Activated T-cell treated with anti-CD3 and anti-CD28 coated beads, Interleukin-2, amount 50 U/mL, for 24 hours (primary cell): Measurements from ENCODE around the gene PTPN5.
"Not testable (repeated sequence)": the region's sequence is repeated elsewhere in the genome, so short reads cannot be mapped to it uniquely, and the experiment has no call there.

Experiments used
- DNase-seq: peaks from one replicate; pipeline ENCODE4 v3.0.0-alpha.2; 2020
- H3K27ac Mint-ChIP-seq: 2 replicates; pipeline ENCODE4 v1.8.0; 2020; ENCODE audit warnings: mild to moderate bottlenecking, mixed read lengths
- H3K27me3 Mint-ChIP-seq: 2 replicates; pipeline ENCODE4 v1.8.0; 2020; ENCODE audit warnings: mixed read lengths
- H3K36me3 Mint-ChIP-seq: 2 replicates; pipeline ENCODE4 v1.8.0; 2020; ENCODE audit warnings: low read depth, mixed read lengths
- H3K4me1 Mint-ChIP-seq: 2 replicates; pipeline ENCODE4 v1.8.0; 2020; ENCODE audit warnings: low read depth, mixed read lengths
- H3K4me3 Mint-ChIP-seq: 2 replicates; pipeline ENCODE4 v1.8.0; 2020; ENCODE audit warnings: mild to moderate bottlenecking, moderate library complexity, mixed read lengths
- H3K9me3 Mint-ChIP-seq: 2 replicates; pipeline ENCODE4 v1.8.0; 2020; ENCODE audit warnings: mixed read lengths

Gene PTPN5

GRCh38 chr11:18703001-18703763, 88.4 kb downstream of the PTPN5 start:
- Mint-ChIP-seq H3K27me3 (peaks cover 8% of the 10 kb centered on the region), H3K4me3 (no peak overlapping the region), H3K27ac (no peak overlapping the region), H3K4me1 (peaks cover 30% of the 10 kb centered on the region), H3K36me3 (no peaks in the 10 kb centered on the region), H3K9me3 (no peaks in the 10 kb centered on the region)
- DNase-seq, result no peak

- H3K4me3 Mint-ChIP-seq, result no peak overlapping the region
- H3K36me3 Mint-ChIP-seq, result no peaks in the 10 kb centered on the region
- H3K9me3 Mint-ChIP-seq, result no peaks in the 10 kb centered on the region
- H3K27ac Mint-ChIP-seq, result no peak overlapping the region
- no peak for DNase-seq
- peaks cover 34% of the 10 kb centered on the region for H3K4me1 Mint-ChIP-seq
- H3K27me3 Mint-ChIP-seq, result peaks cover 8% of the 10 kb centered on the region
Measured at GRCh38 chr11:18701614-18702216, 89.9 kb downstream of the PTPN5 start.

- H3K36me3 Mint-ChIP-seq, result no peaks in the 10 kb centered on the region
- H3K27me3 Mint-ChIP-seq, result peaks cover 8% of the 10 kb centered on the region
- no peak overlapping the region for H3K4me3 Mint-ChIP-seq
- peaks cover 28% of the 10 kb centered on the region for H3K4me1 Mint-ChIP-seq
- no peak for DNase-seq
- H3K9me3 Mint-ChIP-seq, result no peaks in the 10 kb centered on the region
- no peak overlapping the region for H3K27ac Mint-ChIP-seq
Measured at GRCh38 chr11:18700872-18701271, 90.7 kb downstream of the PTPN5 start.

- H3K4me1 Mint-ChIP-seq, result peaks cover 23% of the 10 kb centered on the region
- H3K27ac Mint-ChIP-seq, result no peak overlapping the region
- peak overlapping the region; percentile 79 for H3K4me3 Mint-ChIP-seq
- no peaks in the 10 kb centered on the region for H3K9me3 Mint-ChIP-seq
- DNase-seq, result no peak
- peaks cover 7% of the 10 kb centered on the region for H3K27me3 Mint-ChIP-seq
- H3K36me3 Mint-ChIP-seq, result no peaks in the 10 kb centered on the region
Measured at GRCh38 chr11:18700375-18700774, 91.2 kb downstream of the PTPN5 start.

- Mint-ChIP-seq H3K27me3 (peaks cover 3% of the 10 kb centered on the region), H3K4me3 (peak overlapping the region; percentile 79), H3K27ac (no peak overlapping the region), H3K4me1 (peaks cover 18% of the 10 kb centered on the region), H3K9me3 (no peaks in the 10 kb centered on the region), H3K36me3 (no peaks in the 10 kb centered on the region)
- DNase-seq, result no peak
Measured at GRCh38 chr11:18699848-18700261, 91.7 kb downstream of the PTPN5 start.

GRCh38 chr11:18699269-18699596, 92.4 kb downstream of the PTPN5 start:
- H3K27me3 Mint-ChIP-seq, result peaks cover 2% of the 10 kb centered on the region
- H3K27ac Mint-ChIP-seq, result no peak overlapping the region
- H3K4me1 Mint-ChIP-seq, result peaks cover 18% of the 10 kb centered on the region
- no peaks in the 10 kb centered on the region for H3K9me3 Mint-ChIP-seq
- no peaks in the 10 kb centered on the region for H3K36me3 Mint-ChIP-seq
- H3K4me3 Mint-ChIP-seq, result peak overlapping the region; percentile 79
- DNase-seq, result no peak

- peaks cover 2% of the 10 kb centered on the region for H3K27me3 Mint-ChIP-seq
- H3K4me3 Mint-ChIP-seq, result peak within 1 kb of the TSS; percentile 79
- H3K4me1 Mint-ChIP-seq, result peaks cover 18% of the 10 kb centered on the region
- peak; percentile 93 for DNase-seq
- H3K9me3 Mint-ChIP-seq, result no peaks in the 10 kb centered on the region
- H3K27ac Mint-ChIP-seq, result peak within 1 kb of the TSS; percentile 35
- no peaks in the 10 kb centered on the region for H3K36me3 Mint-ChIP-seq
Measured at GRCh38 chr11:18698341-18699268, 93.0 kb downstream of the PTPN5 start, which contains the start of gene TMEM86A. TMEM86A (plus strand) TSS chr11:18698779; CDS start chr11:18698887, 108 bp downstream.

GRCh38 chr11:18697576-18697975, 94.0 kb downstream of the PTPN5 start:
- Mint-ChIP-seq H3K27ac (no peak overlapping the region), H3K27me3 (peaks cover 2% of the 10 kb centered on the region), H3K36me3 (no peaks in the 10 kb centered on the region), H3K9me3 (no peaks in the 10 kb centered on the region), H3K4me3 (no peak overlapping the region), H3K4me1 (peaks cover 18% of the 10 kb centered on the region)
- no peak for DNase-seq

GRCh38 chr11:18696638-18697225, 94.9 kb downstream of the PTPN5 start:
- Mint-ChIP-seq H3K27me3 (peaks cover 2% of the 10 kb centered on the region), H3K4me1 (peaks cover 18% of the 10 kb centered on the region), H3K36me3 (no peaks in the 10 kb centered on the region), H3K4me3 (no peak overlapping the region), H3K9me3 (no peaks in the 10 kb centered on the region), H3K27ac (no peak overlapping the region)
- DNase-seq, result no peak

- DNase-seq, result no peak
- H3K4me1 Mint-ChIP-seq, result peaks cover 9% of the 10 kb centered on the region
- H3K27me3 Mint-ChIP-seq, result no peaks in the 10 kb centered on the region
- H3K36me3 Mint-ChIP-seq, result no peaks in the 10 kb centered on the region
- no peaks in the 10 kb centered on the region for H3K9me3 Mint-ChIP-seq
- H3K4me3 Mint-ChIP-seq, result no peak overlapping the region
- no peak overlapping the region for H3K27ac Mint-ChIP-seq
Measured at GRCh38 chr11:18692941-18693760, 98.4 kb downstream of the PTPN5 start.

- not testable (repeated sequence) for H3K9me3 Mint-ChIP-seq, DNase-seq, H3K27ac Mint-ChIP-seq, H3K27me3 Mint-ChIP-seq, H3K4me3 Mint-ChIP-seq, H3K36me3 Mint-ChIP-seq, H3K4me1 Mint-ChIP-seq
Measured at GRCh38 chr11:18691467-18692140, 100.0 kb downstream of the PTPN5 start.

GRCh38 chr11:18684267-18684666, 107.3 kb downstream of the PTPN5 start:
- no peak overlapping the region for H3K27ac Mint-ChIP-seq
- no peak overlapping the region for H3K4me3 Mint-ChIP-seq
- no peaks in the 10 kb centered on the region for H3K36me3 Mint-ChIP-seq
- H3K9me3 Mint-ChIP-seq, result no peaks in the 10 kb centered on the region
- peaks cover 4% of the 10 kb centered on the region for H3K4me1 Mint-ChIP-seq
- H3K27me3 Mint-ChIP-seq, result no peaks in the 10 kb centered on the region
- DNase-seq, result no peak

- Mint-ChIP-seq H3K4me1 (peaks cover 8% of the 10 kb centered on the region), H3K27ac (no peak overlapping the region), H3K4me3 (no peak overlapping the region), H3K27me3 (no peaks in the 10 kb centered on the region), H3K9me3 (no peaks in the 10 kb centered on the region), H3K36me3 (no peaks in the 10 kb centered on the region)
- no peak for DNase-seq
Measured at GRCh38 chr11:18682466-18682865, 109.1 kb downstream of the PTPN5 start.
